BE2C (cell line): ENCODE data around the gene RARRES1.

Source experiments
- DNase-seq: peaks from one replicate; pipeline ENCODE4 v3.0.0-alpha.2; 2020
- H3K27me3 ChIP-seq: fragments of 250-450 bp; sonication (Bioruptor Pico); 2 replicates; pipeline ENCODE4 v1.5.1; 2020; ENCODE audit warnings: mild to moderate bottlenecking
- H3K36me3 ChIP-seq: fragments of 250-450 bp; sonication (Bioruptor Pico); 2 replicates; pipeline ENCODE4 v1.5.1; 2020; ENCODE audit warnings: mild to moderate bottlenecking
- H3K4me1 ChIP-seq: fragments of 250-450 bp; sonication (Bioruptor Pico); 2 replicates; pipeline ENCODE4 v1.5.1; 2020
- H3K4me3 ChIP-seq: 2 replicates; pipeline ENCODE4 v1.5.1; 2011; ENCODE audit warnings: low read depth, low read length
- H3K9me3 ChIP-seq: fragments of 250-450 bp; sonication (Bioruptor Pico); 2 replicates; pipeline ENCODE4 v1.5.1; 2020
- TF ChIP-seq, protein P1 (sequence below): IDR thresholded peaks from 2 replicates; pipeline ENCODE4 v1.5.1; 2012; ENCODE audit warnings: mild to moderate bottlenecking, low read depth, low read length

Gene RARRES1

DNA sequence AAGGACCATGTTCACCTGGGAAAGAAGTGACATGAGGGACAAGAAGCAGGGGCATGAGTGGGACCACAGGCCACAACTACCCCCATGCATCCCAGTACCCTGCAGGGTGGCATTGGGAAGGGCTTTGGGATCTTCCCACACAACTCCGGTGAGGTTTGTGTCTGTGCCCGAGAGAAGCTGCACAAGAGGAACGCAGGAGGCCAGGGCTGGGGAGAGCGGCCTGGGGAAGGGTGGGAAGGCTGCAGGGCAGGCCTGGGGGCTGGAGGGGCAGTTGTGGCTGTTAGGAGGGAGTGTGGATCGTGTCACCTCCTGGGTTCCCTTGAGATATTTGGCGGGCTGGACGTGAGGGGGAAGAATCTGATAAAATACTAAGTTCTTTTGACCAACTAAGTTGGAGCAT is 44.3 kb upstream of the RARRES1 start:
- no peak for DNase-seq
- no peak overlapping the region for H3K4me3 ChIP-seq
- no peaks in the 10 kb centered on the region for H3K36me3 ChIP-seq

DNA sequence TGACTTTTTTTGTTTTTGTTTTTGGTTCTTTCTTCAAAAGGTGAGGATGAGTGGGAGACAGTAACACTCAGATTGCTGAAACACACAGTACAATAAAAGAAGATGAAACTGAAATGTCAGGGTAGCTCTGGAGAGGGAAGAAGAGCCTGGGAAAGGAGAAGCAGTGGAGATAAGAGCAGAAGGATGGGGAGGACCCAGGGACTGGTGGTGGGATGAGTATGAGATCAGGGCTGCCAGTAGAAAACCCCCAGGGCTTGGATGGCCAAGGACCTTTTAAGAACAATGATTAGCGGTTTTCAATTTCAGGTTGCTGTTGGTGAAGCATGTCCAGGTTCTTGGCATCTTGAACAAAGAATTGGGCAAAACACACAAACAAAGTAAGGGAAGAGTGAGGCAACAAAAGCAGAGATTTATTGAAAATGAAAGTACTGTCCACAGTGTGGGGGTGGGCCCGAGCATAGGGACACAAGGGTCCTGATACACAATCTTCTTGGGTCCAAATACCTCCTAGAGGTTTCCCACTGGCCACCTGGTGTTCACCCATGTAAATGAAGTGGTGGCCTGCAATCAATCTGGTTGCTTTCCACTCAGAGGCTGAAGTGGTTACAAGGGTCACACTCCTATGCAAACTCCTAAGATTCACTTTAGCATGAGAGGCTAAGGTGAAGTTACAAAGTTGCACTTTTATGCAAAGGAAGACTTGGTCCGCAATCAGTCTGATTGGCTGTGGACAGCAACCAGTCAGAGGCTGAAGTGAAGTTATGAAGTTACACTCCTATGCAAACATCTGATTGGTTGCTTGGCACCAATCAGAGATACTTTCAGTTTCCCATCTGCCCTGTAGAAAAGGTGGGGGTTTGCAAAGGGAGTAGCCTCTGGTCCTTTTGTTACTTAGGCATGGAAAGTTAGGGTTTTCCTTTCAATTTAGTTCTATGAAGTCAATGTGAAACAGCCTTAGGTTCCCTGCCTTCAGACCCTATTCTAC is 43.5 kb upstream of the RARRES1 start:
- Histone ChIP-seq H3K9me3 (no peaks in the 10 kb centered on the region), H3K4me1 (no peaks in the 10 kb centered on the region), H3K27me3 (no peaks in the 10 kb centered on the region), H3K4me3 (no peak overlapping the region), H3K36me3 (no peaks in the 10 kb centered on the region)
- no peak for DNase-seq
- TF ChIP-seq, protein P1, sequence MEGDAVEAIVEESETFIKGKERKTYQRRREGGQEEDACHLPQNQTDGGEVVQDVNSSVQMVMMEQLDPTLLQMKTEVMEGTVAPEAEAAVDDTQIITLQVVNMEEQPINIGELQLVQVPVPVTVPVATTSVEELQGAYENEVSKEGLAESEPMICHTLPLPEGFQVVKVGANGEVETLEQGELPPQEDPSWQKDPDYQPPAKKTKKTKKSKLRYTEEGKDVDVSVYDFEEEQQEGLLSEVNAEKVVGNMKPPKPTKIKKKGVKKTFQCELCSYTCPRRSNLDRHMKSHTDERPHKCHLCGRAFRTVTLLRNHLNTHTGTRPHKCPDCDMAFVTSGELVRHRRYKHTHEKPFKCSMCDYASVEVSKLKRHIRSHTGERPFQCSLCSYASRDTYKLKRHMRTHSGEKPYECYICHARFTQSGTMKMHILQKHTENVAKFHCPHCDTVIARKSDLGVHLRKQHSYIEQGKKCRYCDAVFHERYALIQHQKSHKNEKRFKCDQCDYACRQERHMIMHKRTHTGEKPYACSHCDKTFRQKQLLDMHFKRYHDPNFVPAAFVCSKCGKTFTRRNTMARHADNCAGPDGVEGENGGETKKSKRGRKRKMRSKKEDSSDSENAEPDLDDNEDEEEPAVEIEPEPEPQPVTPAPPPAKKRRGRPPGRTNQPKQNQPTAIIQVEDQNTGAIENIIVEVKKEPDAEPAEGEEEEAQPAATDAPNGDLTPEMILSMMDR, result no peak

More for the DNA sequence above, 44.3 kb upstream of the RARRES1 start:
- no peaks in the 10 kb centered on the region for H3K27me3 ChIP-seq
- no peaks in the 10 kb centered on the region for H3K4me1 ChIP-seq
- H3K9me3 ChIP-seq, result no peaks in the 10 kb centered on the region
- TF ChIP-seq, protein P1, result no peak

DNA sequence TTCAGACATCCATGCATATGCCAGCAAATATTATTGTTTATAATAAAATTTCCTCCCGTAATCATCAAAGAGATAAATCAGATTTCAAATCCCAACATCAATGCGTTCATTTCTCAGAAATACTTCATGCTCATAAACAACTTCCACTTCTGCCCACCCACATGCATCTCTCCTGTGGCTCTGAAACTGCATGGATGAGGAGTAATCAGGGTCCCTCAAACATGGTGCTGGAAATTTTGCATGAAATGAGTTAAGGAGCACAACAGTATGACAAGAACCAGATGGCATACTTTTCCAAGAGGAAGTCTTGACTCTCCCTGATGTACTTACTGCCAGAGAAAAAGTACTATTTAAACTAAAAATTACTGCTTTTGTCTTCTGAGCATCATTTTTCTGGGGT is 42.7 kb upstream of the RARRES1 start:
- no peaks in the 10 kb centered on the region for H3K9me3 ChIP-seq
- no peak overlapping the region for H3K4me3 ChIP-seq
- H3K4me1 ChIP-seq, result no peaks in the 10 kb centered on the region
- TF ChIP-seq, protein P1, result no peak
- H3K36me3 ChIP-seq, result no peaks in the 10 kb centered on the region
- DNase-seq, result no peak
- H3K27me3 ChIP-seq, result no peaks in the 10 kb centered on the region

DNA sequence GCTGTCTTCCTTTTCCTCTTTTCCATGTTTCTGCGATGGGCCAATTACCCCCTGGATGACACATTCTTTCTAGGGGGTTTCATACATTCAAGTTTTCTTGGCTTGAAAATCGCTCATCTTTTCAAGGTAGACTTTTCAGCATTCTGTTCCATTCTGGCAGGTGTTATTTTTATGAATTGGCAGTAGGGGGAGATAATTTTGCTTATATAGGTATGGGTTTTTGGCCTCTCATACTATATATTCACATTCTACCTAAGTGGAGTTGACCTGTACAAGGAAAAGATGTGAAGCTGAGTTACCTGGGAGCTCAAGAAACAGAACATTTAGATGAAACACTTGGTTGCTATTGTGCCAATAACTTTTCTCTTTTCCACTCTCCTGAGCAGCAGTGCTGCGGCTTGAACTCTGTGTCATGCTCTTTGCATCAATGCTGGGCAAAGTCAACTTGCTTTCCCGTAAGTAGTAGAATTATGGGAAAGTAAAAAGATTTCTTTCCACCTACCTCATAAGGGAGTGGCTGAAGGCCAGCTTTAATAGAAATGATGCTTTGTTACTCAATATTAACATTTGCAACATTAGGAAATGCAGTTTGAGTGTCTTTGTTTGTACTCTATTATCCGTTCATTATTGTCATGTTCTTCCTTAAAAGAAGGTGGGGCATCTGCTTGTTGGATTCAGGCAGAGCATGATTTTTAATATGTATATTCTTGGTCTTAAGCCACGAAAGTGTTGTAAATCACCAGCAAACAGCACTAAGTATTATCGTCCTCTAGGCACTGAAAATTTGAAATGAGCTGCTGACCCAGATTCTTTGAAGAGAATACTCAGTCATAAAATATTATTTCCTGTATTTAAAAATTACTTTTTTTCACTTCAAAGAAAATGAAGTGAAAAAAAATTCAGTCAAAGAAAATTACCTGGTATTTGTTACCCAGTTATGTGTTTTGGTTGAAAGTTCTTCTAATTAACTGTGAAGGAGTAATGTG is 41.9 kb upstream of the RARRES1 start:
- DNase-seq, result no peak
- H3K36me3 ChIP-seq, result no peaks in the 10 kb centered on the region
- no peaks in the 10 kb centered on the region for H3K27me3 ChIP-seq
- H3K9me3 ChIP-seq, result no peaks in the 10 kb centered on the region
- no peaks in the 10 kb centered on the region for H3K4me1 ChIP-seq
- no peak overlapping the region for H3K4me3 ChIP-seq
- TF ChIP-seq, protein P1, result no peak

DNA sequence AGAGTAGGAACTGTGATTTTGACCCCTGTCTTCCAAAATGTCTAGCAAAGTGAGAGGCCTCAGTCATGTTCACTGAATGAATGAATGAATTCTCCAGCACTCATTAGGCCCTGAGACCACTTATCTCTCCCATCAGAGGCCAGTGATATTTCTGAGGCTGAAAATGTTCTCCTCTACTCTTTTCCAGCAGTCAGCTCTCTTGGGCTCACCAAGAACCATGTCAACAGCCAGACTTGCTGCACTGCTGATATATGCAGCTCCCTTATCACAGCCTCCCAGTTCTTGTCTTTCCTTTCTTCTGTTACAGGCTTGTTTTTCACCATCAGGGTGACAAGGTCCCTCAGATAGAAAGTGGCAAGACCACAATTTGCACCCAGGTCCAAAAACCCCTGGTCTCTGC is 40.9 kb upstream of the RARRES1 start:
- Histone ChIP-seq H3K27me3 (no peaks in the 10 kb centered on the region), H3K9me3 (no peaks in the 10 kb centered on the region), H3K36me3 (no peaks in the 10 kb centered on the region), H3K4me1 (no peaks in the 10 kb centered on the region), H3K4me3 (no peak overlapping the region)
- no peak for DNase-seq
- TF ChIP-seq, protein P1, result no peak
